Liver (tissue), 3 donors: ENCODE data around the gene TPST2.

Source experiments
- CTCF ChIP-seq: fragments of 150-350 bp; IDR thresholded peaks from 2 replicates; pipeline ENCODE4 v1.5.1; 2017; ENCODE audit warnings: improper control_type of control experiment, low read depth, low read length; ENCODE audit not compliant: missing input control
- GABPA ChIP-seq, 2 donors: IDR thresholded peaks in 1 of 2; conservative IDR thresholded peaks in 1 of 2; 2 replicates each; pipeline ENCODE4 v1.6.1; 2016; ENCODE audit warnings: antibody characterized with exemption in 2 of 2, mild to moderate bottlenecking in 1 of 2, moderate library complexity in 1 of 2
- ZBTB33 ChIP-seq: IDR thresholded peaks from 2 replicates; pipeline ENCODE4 v1.6.1; 2016; ENCODE audit warnings: antibody characterized with exemption
- donor health status: healthy.
- donor health status: healthy.

- no peak for TF ChIP-seq ZBTB33
- no peak for TF ChIP-seq CTCF
- TF ChIP-seq GABPA (IDR thresholded peaks at IDR 0.05 in 1 of 2, conservative IDR thresholded peaks at IDR 0.05 in 1 of 2) = no peak
Observed at GRCh38 chr22:26618455-26618854, 28.5 kb upstream of the TPST2 start.
